Stomach smooth muscle (tissue), 2 donors: ENCODE results near the gene KRT71.

ENCODE experiments used
- H3K27ac ChIP-seq: one replicate; pipeline ENCODE4 v1.7.0; 2013; ENCODE audit warnings: mild to moderate bottlenecking, low read length, inconsistent platforms
- H3K27me3 ChIP-seq, 2 donors: one replicate each; pipeline ENCODE4 v1.7.0; 2013; ENCODE audit warnings: low read length in 2 of 2; ENCODE audit not compliant: insufficient read depth in 2 of 2, control insufficient read depth in 1 of 2
- H3K36me3 ChIP-seq, 2 donors: one replicate each; pipeline ENCODE4 v1.7.0; 2013; ENCODE audit warnings: low read length in 2 of 2; ENCODE audit not compliant: control insufficient read depth in 2 of 2, insufficient read depth in 2 of 2
- H3K4me1 ChIP-seq: one replicate; pipeline ENCODE4 v1.7.0; 2013; ENCODE audit warnings: low read length; ENCODE audit not compliant: control insufficient read depth, insufficient read depth
- H3K4me3 ChIP-seq, 2 donors: one replicate each; pipeline ENCODE4 v1.7.0; 2013; ENCODE audit warnings: low read length in 2 of 2
- H3K9ac ChIP-seq, 2 donors: one replicate each; pipeline ENCODE4 v1.7.0; 2013; ENCODE audit warnings: low read length in 2 of 2, mild to moderate bottlenecking in 1 of 2
- H3K9me3 ChIP-seq, 2 donors: one replicate each; pipeline ENCODE4 v1.7.0; 2013; ENCODE audit warnings: low read length in 2 of 2; ENCODE audit not compliant: control insufficient read depth in 2 of 2
- donor health status: healthy.
- donor health status: Pancreatic carcinoma.

The KRT71 gene

DNA sequence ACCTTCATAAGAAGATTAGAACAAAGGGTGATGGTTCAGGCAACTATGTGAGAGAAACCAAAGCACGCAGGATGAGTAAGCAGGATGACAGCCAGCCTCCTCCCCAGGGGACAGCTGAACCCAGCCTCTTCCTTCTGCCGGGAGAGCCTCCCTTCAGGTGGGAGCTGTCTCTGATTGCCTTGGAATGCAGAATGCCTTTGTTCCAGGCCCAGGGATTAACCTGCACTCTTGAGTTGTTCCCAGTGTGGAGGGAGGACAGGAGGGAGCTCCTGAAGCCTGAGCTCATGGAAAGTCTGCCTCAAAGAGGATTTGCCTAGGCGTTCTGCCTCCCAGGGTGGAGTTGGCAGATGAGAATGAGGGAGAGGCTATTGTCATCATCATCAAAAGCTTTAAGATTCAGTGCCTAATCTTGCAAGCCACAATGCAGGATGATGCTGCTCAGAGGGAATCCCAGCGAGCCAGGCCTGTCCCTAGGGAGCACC lies 56.3 kb downstream of the KRT71 start:
- Histone ChIP-seq H3K9ac (no peak overlapping the region), H3K27ac (no peak overlapping the region), H3K27me3 (no peaks in the 10 kb centered on the region), H3K36me3 (no peaks in the 10 kb centered on the region), H3K9me3 (no peaks in the 10 kb centered on the region), H3K4me3 (no peak overlapping the region), H3K4me1 (peaks cover 2% of the 10 kb centered on the region)

DNA sequence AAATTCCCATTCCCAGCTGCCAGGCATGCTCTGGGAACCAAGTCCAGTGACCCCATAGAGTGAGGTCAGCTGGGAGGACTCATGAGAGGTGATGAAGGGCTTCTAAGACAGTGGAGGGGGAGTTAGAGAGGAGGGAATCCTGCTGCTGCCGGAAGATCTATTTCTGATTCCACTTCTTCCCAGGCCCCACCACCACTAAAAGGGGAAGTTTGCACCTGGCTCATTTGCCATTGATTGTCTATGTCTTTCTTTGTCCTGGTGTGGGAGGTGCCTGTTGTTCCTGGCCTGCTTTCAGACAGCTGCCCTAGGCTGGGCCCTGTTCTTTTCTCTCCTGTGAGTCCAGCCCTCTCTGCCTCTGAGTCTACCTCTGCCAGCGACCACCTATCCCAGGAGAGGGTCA lies 56.9 kb downstream of the KRT71 start:
- no peak overlapping the region for H3K4me3 ChIP-seq
- peaks cover 2% of the 10 kb centered on the region for H3K4me1 ChIP-seq
- H3K9ac ChIP-seq, result no peak overlapping the region
- no peak overlapping the region for H3K27ac ChIP-seq
- no peaks in the 10 kb centered on the region for H3K36me3 ChIP-seq
- H3K27me3 ChIP-seq, result no peaks in the 10 kb centered on the region
- H3K9me3 ChIP-seq, result no peaks in the 10 kb centered on the region

- H3K36me3 ChIP-seq, result no peaks in the 10 kb centered on the region
- H3K27ac ChIP-seq, result no peak overlapping the region
- H3K4me3 ChIP-seq, result no peak overlapping the region
- no peak overlapping the region for H3K9ac ChIP-seq
- no peaks in the 10 kb centered on the region for H3K27me3 ChIP-seq
- peaks cover 2% of the 10 kb centered on the region for H3K4me1 ChIP-seq
- H3K9me3 ChIP-seq, result no peaks in the 10 kb centered on the region
Measured at GRCh38 chr12:52495389-52495788, 57.6 kb downstream of the KRT71 start.

GRCh38 chr12:52494518-52494917 lies 58.4 kb downstream of the KRT71 start:
- Histone ChIP-seq H3K27ac (no peak overlapping the region), H3K9me3 (no peaks in the 10 kb centered on the region), H3K27me3 (no peaks in the 10 kb centered on the region), H3K36me3 (no peaks in the 10 kb centered on the region), H3K4me3 (no peak overlapping the region), H3K4me1 (peaks cover 2% of the 10 kb centered on the region), H3K9ac (no peak overlapping the region)

- Histone ChIP-seq H3K27me3 (no peaks in the 10 kb centered on the region), H3K27ac (no peak overlapping the region), H3K9me3 (no peaks in the 10 kb centered on the region), H3K36me3 (no peaks in the 10 kb centered on the region), H3K9ac (no peak overlapping the region), H3K4me3 (no peak overlapping the region), H3K4me1 (peaks cover 2% of the 10 kb centered on the region)
Measured at GRCh38 chr12:52494100-52494499, 58.8 kb downstream of the KRT71 start.
